ENCODE results near the gene KIAA1958. TPM values are rescaled to one million over a fixed set of nuclear protein-coding genes. Genes with fewer than 3 reads are reported as not detected.

Gene KIAA1958
- total and polyA plus RNA-seq, 10 of the 15 experiments (the other 5 are each of a cell fraction or from before 2014, with no cell fraction given): 0.53 to 8.7 (median 4.0) TPM

- TF ChIP-seq TCF7 (IDR thresholded peaks at IDR 0.05; ENCODE audit: borderline replicate concordance): no peak
- no peak for TF ChIP-seq POLR2A (IDR thresholded peaks at IDR 0.05; ENCODE audit: low read depth, low read length)
- DNase-seq (ENCODE audit: low read depth, low spot score) (no peak), FAIRE-seq (no peak), ATAC-seq (no peak)
- Histone ChIP-seq H4K20me1 (ENCODE audit: control insufficient read depth, insufficient read depth) (no peaks in the 10 kb centered on the region), H3K79me2 (ENCODE audit: control insufficient read depth, insufficient read depth, low read length) (peaks cover 1% of the 10 kb centered on the region), H3K4me2 (ENCODE audit: control insufficient read depth, insufficient read depth) (no peak overlapping the region), H3K4me3 (no peak overlapping the region), H3K27ac (ENCODE audit: control insufficient read depth, insufficient read depth) (no peak overlapping the region), H3K9ac (ENCODE audit: control insufficient read depth, insufficient read depth, low read length) (no peak overlapping the region), H3K9me3 (replicated peaks; ENCODE audit: control insufficient read depth, insufficient read depth, low read length) (no peaks in the 10 kb centered on the region), H3K4me1 (ENCODE audit: control insufficient read depth, insufficient read depth, low read length) (no peaks in the 10 kb centered on the region), H3K36me3 (ENCODE audit: control insufficient read depth in 2 of 2, insufficient read depth in 2 of 2, low read length in 1 of 2) (no peaks in the 10 kb centered on the region), H3K27me3 (replicated peaks in 1 of 2; ENCODE audit: control insufficient read depth in 2 of 2, insufficient read depth in 2 of 2, low read length in 1 of 2) (no peaks in the 10 kb centered on the region), H2AFZ (ENCODE audit: control insufficient read depth, low read depth, low read length) (no peak overlapping the region)
- POLR2A ChIA-PET: no interaction called here
- CTCF ChIA-PET: no interaction called here
- WGBS (ENCODE audit: insufficient coverage, insufficient replicate concordance, low lambda C conversion rate, missing lambda C conversion rate): 88% methylated on average over 5 of the region's 5 CpGs
- in situ Hi-C loops (cut with MboI): no loop called here
- RAD21 ChIA-PET (ENCODE audit: unreplicated experiment): no interaction called here
- no TSS peak for BruUV-seq (replicated peaks)
- intact Hi-C loops (cut with micrococcal nuclease; ENCODE audit: unreplicated experiment): no loop called here
- SMC1A ChIA-PET (ENCODE audit: uncharacterized antibody, unreplicated experiment): interaction anchor here (0.6 kb wide), 1 partner anchor 32 kb away, joined by 3 read pairs; no protein-coding TSS in a partner anchor
These were observed 16.5 kb downstream of the KIAA1958 start for GRCh38 chr9:112503170-112503569.

DNA sequence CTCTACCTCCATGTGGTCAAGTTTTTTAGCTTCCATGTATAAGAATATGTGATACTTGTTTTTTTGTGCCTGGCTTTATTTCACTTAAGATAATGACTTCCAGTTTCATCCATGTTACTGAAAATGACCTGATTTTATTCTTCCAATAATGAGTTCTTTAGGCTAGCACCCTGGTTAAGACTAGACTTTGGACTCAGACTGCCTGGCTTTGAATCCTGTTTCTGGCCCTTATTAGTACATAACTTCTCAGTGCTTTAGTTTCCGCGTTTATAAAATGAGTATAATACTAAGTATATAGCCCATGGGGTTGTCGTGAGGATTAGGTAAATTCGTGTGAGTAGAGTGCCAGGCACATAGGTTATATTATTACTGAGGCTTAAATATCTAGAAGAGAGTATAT is 18.5 kb downstream of the KIAA1958 start:
- no peak for DNase-seq (ENCODE audit: low read depth, low spot score)
- 87% methylated on average over 4 of the region's 4 CpGs for WGBS (ENCODE audit: insufficient coverage, insufficient replicate concordance, low lambda C conversion rate, missing lambda C conversion rate)
- BruUV-seq (replicated peaks): no TSS peak
- ChIA-PET POLR2A (no interaction called here), CTCF (interaction anchor here (1.3 kb wide), 1 partner anchor 46 kb away, joined by 5 read pairs; no protein-coding TSS in a partner anchor), RAD21 (ENCODE audit: unreplicated experiment) (no interaction called here), SMC1A (ENCODE audit: uncharacterized antibody, unreplicated experiment) (interaction anchor here (0.7 to 1.0 kb wide), 2 partner anchors 10 to 13 kb away, joined by 3 read pairs; no protein-coding TSS in a partner anchor)
- Histone ChIP-seq H3K4me3 (no peak overlapping the region), H3K27ac (ENCODE audit: control insufficient read depth, insufficient read depth) (no peak overlapping the region), H3K4me1 (ENCODE audit: control insufficient read depth, insufficient read depth, low read length) (no peaks in the 10 kb centered on the region), H2AFZ (ENCODE audit: control insufficient read depth, low read depth, low read length) (no peak overlapping the region), H3K79me2 (ENCODE audit: control insufficient read depth, insufficient read depth, low read length) (peaks cover 1% of the 10 kb centered on the region), H3K9me3 (replicated peaks; ENCODE audit: control insufficient read depth, insufficient read depth, low read length) (no peaks in the 10 kb centered on the region), H3K36me3 (ENCODE audit: control insufficient read depth in 2 of 2, insufficient read depth in 2 of 2, low read length in 1 of 2) (no peaks in the 10 kb centered on the region), H3K27me3 (replicated peaks in 1 of 2; ENCODE audit: control insufficient read depth in 2 of 2, insufficient read depth in 2 of 2, low read length in 1 of 2) (no peaks in the 10 kb centered on the region), H3K9ac (ENCODE audit: control insufficient read depth, insufficient read depth, low read length) (no peak overlapping the region), H3K4me2 (ENCODE audit: control insufficient read depth, insufficient read depth) (no peak overlapping the region), H4K20me1 (ENCODE audit: control insufficient read depth, insufficient read depth) (no peaks in the 10 kb centered on the region)
- ATAC-seq: no peak
- intact Hi-C loops (cut with micrococcal nuclease; ENCODE audit: unreplicated experiment) (no loop called here), in situ Hi-C loops (cut with MboI) (no loop called here)
- FAIRE-seq: no peak
- TF ChIP-seq NR2C2 (IDR thresholded peaks at IDR 0.05; ENCODE audit: borderline replicate concordance, control insufficient read depth, insufficient read length, low read depth) (no peak), NFYA (IDR thresholded peaks at IDR 0.05; ENCODE audit: borderline replicate concordance, low read depth, low read length) (no peak), IRF5 (IDR thresholded peaks at IDR 0.05; ENCODE audit: borderline replicate concordance) (no peak), KDM1A (IDR thresholded peaks at IDR 0.05; ENCODE audit: borderline replicate concordance) (no peak), EZH2 (IDR thresholded peaks at IDR 0.05; ENCODE audit: borderline replicate concordance, control insufficient read depth, low read depth, low read length) (no peak), CEBPB (IDR thresholded peaks at IDR 0.05; ENCODE audit: borderline replicate concordance in 1 of 2, low read depth in 2 of 2, low read length in 2 of 2) (no peak), ZNF217 (IDR thresholded peaks at IDR 0.05) (no peak), ZNF24 (IDR thresholded peaks at IDR 0.05) (no peak), RBBP5 (conservative IDR thresholded peaks at IDR 0.05) (no peak), MEF2A (IDR thresholded peaks at IDR 0.05; ENCODE audit: insufficient read depth, low read depth, low read length) (no peak), LARP7 (IDR thresholded peaks at IDR 0.05) (no peak), EGR1 (IDR thresholded peaks at IDR 0.05; ENCODE audit: borderline replicate concordance in 1 of 2, low read depth in 2 of 2, low read length in 2 of 2) (no peak)
- TF ChIP-seq, protein P1, sequence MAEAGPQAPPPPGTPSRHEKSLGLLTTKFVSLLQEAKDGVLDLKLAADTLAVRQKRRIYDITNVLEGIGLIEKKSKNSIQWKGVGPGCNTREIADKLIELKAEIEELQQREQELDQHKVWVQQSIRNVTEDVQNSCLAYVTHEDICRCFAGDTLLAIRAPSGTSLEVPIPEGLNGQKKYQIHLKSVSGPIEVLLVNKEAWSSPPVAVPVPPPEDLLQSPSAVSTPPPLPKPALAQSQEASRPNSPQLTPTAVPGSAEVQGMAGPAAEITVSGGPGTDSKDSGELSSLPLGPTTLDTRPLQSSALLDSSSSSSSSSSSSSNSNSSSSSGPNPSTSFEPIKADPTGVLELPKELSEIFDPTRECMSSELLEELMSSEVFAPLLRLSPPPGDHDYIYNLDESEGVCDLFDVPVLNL (IDR thresholded peaks at IDR 0.05; ENCODE audit: low read depth, low read length): no peak
- TF ChIP-seq, protein P2, sequence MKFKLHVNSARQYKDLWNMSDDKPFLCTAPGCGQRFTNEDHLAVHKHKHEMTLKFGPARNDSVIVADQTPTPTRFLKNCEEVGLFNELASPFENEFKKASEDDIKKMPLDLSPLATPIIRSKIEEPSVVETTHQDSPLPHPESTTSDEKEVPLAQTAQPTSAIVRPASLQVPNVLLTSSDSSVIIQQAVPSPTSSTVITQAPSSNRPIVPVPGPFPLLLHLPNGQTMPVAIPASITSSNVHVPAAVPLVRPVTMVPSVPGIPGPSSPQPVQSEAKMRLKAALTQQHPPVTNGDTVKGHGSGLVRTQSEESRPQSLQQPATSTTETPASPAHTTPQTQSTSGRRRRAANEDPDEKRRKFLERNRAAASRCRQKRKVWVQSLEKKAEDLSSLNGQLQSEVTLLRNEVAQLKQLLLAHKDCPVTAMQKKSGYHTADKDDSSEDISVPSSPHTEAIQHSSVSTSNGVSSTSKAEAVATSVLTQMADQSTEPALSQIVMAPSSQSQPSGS (IDR thresholded peaks at IDR 0.05; ENCODE audit: low read length): no peak

Data from GM12878 (cell line).